NCI-H2029 (cell line): ENCODE measurements around the gene MAGEC3.
"Not testable (repeated sequence)": the region's sequence is repeated elsewhere in the genome, so short reads cannot be mapped to it uniquely, and the experiment has no call there.

Experiments
- DNase-seq: peaks from one replicate; lab custom pipeline; 2025; lab: John Stamatoyannopoulos, UW

MAGEC3 gene

GRCh38 chrX:141838016-141838415, at the start of gene MAGEC3:
TSS of gene MAGEC3 (plus strand) at chrX:141838316. CDS start at chrX:141838316, 0 bp downstream.
- DNase-seq: no peak

- DNase-seq: no peak
Observed at GRCh38 chrX:141791856-141792255, 46.3 kb upstream of the MAGEC3 start.

- DNase-seq: no peak
Observed at GRCh38 chrX:141811438-141811837, 26.7 kb upstream of the MAGEC3 start.

GRCh38 chrX:141814213-141814857, 23.8 kb upstream of the MAGEC3 start:
- DNase-seq: no peak

GRCh38 chrX:141815904-141816303, 22.2 kb upstream of the MAGEC3 start:
- DNase-seq: no peak

GRCh38 chrX:141832247-141832646, 5.9 kb upstream of the MAGEC3 start:
- no peak for DNase-seq

GRCh38 chrX:141839856-141840255, 1.7 kb downstream of the MAGEC3 start:
- no peak for DNase-seq

GRCh38 chrX:141857479-141857878, 19.4 kb downstream of the MAGEC3 start:
- no peak for DNase-seq

- DNase-seq: no peak
Observed at GRCh38 chrX:141879616-141880015, 41.5 kb downstream of the MAGEC3 start.

GRCh38 chrX:141888811-141889210, 50.7 kb downstream of the MAGEC3 start:
- DNase-seq: not testable (repeated sequence)

- no peak for DNase-seq
Observed at GRCh38 chrX:141894733-141895132, 56.6 kb downstream of the MAGEC3 start.

GRCh38 chrX:141897690-141898089, 59.6 kb downstream of the MAGEC3 start:
- DNase-seq: no peak

- no peak for DNase-seq
Observed at GRCh38 chrX:141902366-141902765, 64.2 kb downstream of the MAGEC3 start.

- DNase-seq: no peak
Observed at GRCh38 chrX:141903400-141904155, 65.5 kb downstream of the MAGEC3 start, which contains the start of gene MAGEC1. TSS of gene MAGEC1 (plus strand) at chrX:141903894. CDS start at chrX:141905073, 1,179 bp downstream.

GRCh38 chrX:141904262-141904661, 66.1 kb downstream of the MAGEC3 start:
- no peak for DNase-seq

GRCh38 chrX:141917801-141918200, 79.7 kb downstream of the MAGEC3 start:
- DNase-seq: no peak

GRCh38 chrX:141924293-141924692, 86.2 kb downstream of the MAGEC3 start:
- DNase-seq: no peak

- no peak for DNase-seq
Observed at GRCh38 chrX:141928432-141928831, 90.3 kb downstream of the MAGEC3 start.

GRCh38 chrX:141934059-141934641, 96.0 kb downstream of the MAGEC3 start:
- no peak for DNase-seq

- DNase-seq: no peak
Observed at GRCh38 chrX:141935645-141936044, 97.5 kb downstream of the MAGEC3 start.

- DNase-seq: no peak
Observed at GRCh38 chrX:141936080-141936479, 98.0 kb downstream of the MAGEC3 start.

GRCh38 chrX:141941234-141941633, 103.1 kb downstream of the MAGEC3 start:
- DNase-seq: no peak

GRCh38 chrX:141945426-141945825, 107.3 kb downstream of the MAGEC3 start:
- DNase-seq: no peak
